NCI-H1436 treated with DMSO at 0.1 percent for 48 hours (cell line): ENCODE data around the gene ACTR1B.
"Not testable (repeated sequence)": the region's sequence is repeated elsewhere in the genome, so short reads cannot be mapped to it uniquely, and the experiment has no call there.

Experiments
- DNase-seq: peaks from one replicate; lab custom pipeline; 2025; lab: John Stamatoyannopoulos, UW

Gene ACTR1B

GRCh38 chr2:97615746-97616145 is 48.1 kb downstream of the ACTR1B start:
- DNase-seq: not testable (repeated sequence)

DNA sequence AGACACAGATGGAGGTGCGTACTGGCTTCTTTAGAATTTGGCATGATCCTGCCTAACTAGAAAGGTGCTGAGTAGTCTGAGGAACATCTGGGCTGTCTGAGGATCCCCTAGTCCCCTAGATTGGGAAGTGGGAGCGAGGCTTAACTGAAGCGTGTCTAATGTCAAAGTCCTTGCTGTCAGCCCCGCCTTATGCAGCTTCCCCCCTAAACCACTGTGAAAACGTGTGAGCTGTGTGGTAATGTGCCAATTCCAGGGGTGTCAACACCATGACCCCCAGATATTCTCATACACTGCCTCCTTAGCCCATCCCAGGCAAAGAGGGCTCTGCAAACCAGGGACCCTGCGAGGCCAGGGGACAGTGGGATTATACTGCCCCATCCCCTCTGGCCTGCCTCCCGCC is 51.9 kb downstream of the ACTR1B start:
- DNase-seq: not testable (repeated sequence)

DNA sequence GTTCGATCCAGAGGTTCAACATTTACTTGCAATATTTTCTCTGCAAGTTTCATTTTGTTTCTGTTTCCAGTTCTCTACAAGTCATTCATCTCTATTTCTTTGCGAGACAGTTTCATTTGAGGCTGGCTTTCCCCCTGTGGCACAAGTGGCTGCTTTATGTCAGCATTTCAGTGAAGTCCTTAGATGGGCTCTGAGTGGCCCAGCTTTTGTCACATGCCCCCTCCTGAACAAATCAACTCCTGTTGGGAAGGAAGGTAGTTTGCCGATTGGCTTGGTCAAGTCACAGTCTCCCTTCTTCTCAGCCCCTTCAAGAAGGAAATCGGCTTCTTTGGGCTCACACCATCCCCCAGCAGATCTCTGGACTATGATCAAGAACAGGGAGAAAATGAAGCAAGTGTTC is 55.1 kb downstream of the ACTR1B start:
- DNase-seq: not testable (repeated sequence)
